H1 (cell line): ENCODE results near the gene RBM44. TPM values are rescaled to one million over a fixed set of nuclear protein-coding genes. Genes with fewer than 3 reads are reported as not detected.
A peak's percentile ranks its signal among the peaks of the same experiment; 100 is the strongest.

Source experiments
- CTCF ChIA-PET: fragments of 300-600 bp; sonication (Branson Sonifier 250); formaldehyde crosslinking; loops from one replicate; lab custom pipeline; 2021; ENCODE audit not compliant: partially characterized antibody; lab: Charles Lee
- POLR2A ChIA-PET: fragments of 300-600 bp; sonication (Branson Sonifier 250); formaldehyde crosslinking; loops from one replicate; lab custom pipeline; 2021; ENCODE audit warnings: inconsistent platforms; ENCODE audit not compliant: partially characterized antibody; lab: Charles Lee
- DNase-seq, 2 experiments: peaks; one replicate each; pipeline versions ENCODE4 v3.0.0 to v3.0.0-alpha.2; 2010 to 2022; ENCODE audit warnings: low spot score in 2 of 2, low read depth in 1 of 2, mixed read lengths in 1 of 2
- FAIRE-seq: peaks from 2 replicates; lab custom pipeline; 2011; peaks lifted over from hg19 to GRCh38; lab: Jason Lieb, UNC
- H2AFZ ChIP-seq: 2 replicates; pipeline ENCODE4 v1.8.1; 2012; ENCODE audit warnings: low read length, inconsistent platforms
- H2AK5ac ChIP-seq: 2 replicates; pipeline ENCODE4 v1.6.1; 2013; ENCODE audit warnings: low read depth, low read length
- H2BK120ac ChIP-seq: replicated peaks from 2 replicates; pipeline ENCODE3; 2013; ENCODE audit warnings: low read depth, low read length, inconsistent platforms
- H2BK12ac ChIP-seq: 2 replicates; pipeline ENCODE4 v1.6.1; 2013; ENCODE audit warnings: low read depth, low read length
- H2BK15ac ChIP-seq: 2 replicates; pipeline ENCODE4 v1.6.1; 2013; ENCODE audit warnings: low read length
- H2BK20ac ChIP-seq: 2 replicates; pipeline ENCODE4 v1.6.1; 2013; ENCODE audit warnings: low read length
- H2BK5ac ChIP-seq: 2 replicates; pipeline ENCODE4 v1.6.1; 2013; ENCODE audit warnings: low read depth, low read length
- H3K14ac ChIP-seq: 2 replicates; pipeline ENCODE4 v1.6.1; 2013; ENCODE audit warnings: inconsistent platforms; ENCODE audit not compliant: insufficient read length
- H3K18ac ChIP-seq: 2 replicates; pipeline ENCODE4 v1.6.1; 2013; ENCODE audit warnings: low read length; ENCODE audit errors: extremely low read depth
- H3K23ac ChIP-seq: 2 replicates; pipeline ENCODE4 v1.6.1; 2013; ENCODE audit warnings: inconsistent platforms; ENCODE audit not compliant: insufficient read length
- H3K23me2 ChIP-seq: 2 replicates; pipeline ENCODE4 v1.6.1; 2013; ENCODE audit warnings: low read depth, low read length
- H3K27ac ChIP-seq: 2 replicates; pipeline ENCODE4 v1.6.1; 2011; ENCODE audit warnings: low read depth, low read length, inconsistent platforms
- H3K27me3 ChIP-seq, 4 experiments: replicated peaks in 1 of 4; 1 replicate in 1 of 4; 2 replicates in 3 of 4; pipeline versions ENCODE4 v1.6.1 to v1.8.1; 2011 to 2013; ENCODE audit warnings: low read length in 3 of 4, mild to moderate bottlenecking in 3 of 4, inconsistent platforms in 2 of 4, mixed read lengths in 2 of 4, moderate library complexity in 1 of 4; ENCODE audit not compliant: control insufficient read depth in 3 of 4, insufficient read depth in 3 of 4; ENCODE audit errors: extremely low read depth in 1 of 4
- H3K36me3 ChIP-seq, 4 experiments: 2 replicates each; pipeline versions ENCODE4 v1.6.1 to v1.8.1; 2011 to 2013; ENCODE audit warnings: mild to moderate bottlenecking in 4 of 4, low read length in 3 of 4, moderate library complexity in 2 of 4, control low read depth in 1 of 4, inconsistent platforms in 1 of 4; ENCODE audit not compliant: insufficient read depth in 4 of 4, control insufficient read depth in 2 of 4
- H3K4ac ChIP-seq: replicated peaks from 2 replicates; pipeline ENCODE3; 2013; ENCODE audit warnings: low read length, low read depth, mixed read lengths, inconsistent platforms; ENCODE audit not compliant: insufficient read length
- H3K4me1 ChIP-seq, 4 experiments: replicated peaks in 1 of 4; 1 replicate in 1 of 4; 2 replicates in 3 of 4; pipeline versions ENCODE4 v1.6.1 to v1.8.1; 2011 to 2013; ENCODE audit warnings: low read length in 3 of 4, inconsistent platforms in 2 of 4, mixed read lengths in 1 of 4; ENCODE audit not compliant: insufficient read depth in 4 of 4, control insufficient read depth in 3 of 4
- H3K4me2 ChIP-seq, 2 experiments: 2 replicates each; pipeline versions ENCODE4 v1.6.1 to v1.8.1; 2011 to 2013; ENCODE audit warnings: low read depth in 2 of 2, low read length in 2 of 2, control low read depth in 1 of 2, inconsistent platforms in 1 of 2, mild to moderate bottlenecking in 1 of 2; ENCODE audit not compliant: insufficient read depth in 1 of 2
- H3K4me3 ChIP-seq, 4 experiments: fragments of 200-600, 300-600 bp in 1 of 4; sonication (generic), shearing (Covaris generic), sonication (Bioruptor Twin) in 1 of 4; 2 replicates each; pipeline versions ENCODE4 v1.5.1 to v1.8.1; 2011 to 2016; ENCODE audit warnings: low read length in 4 of 4, low read depth in 3 of 4, control low read depth in 2 of 4, inconsistent platforms in 2 of 4, mild to moderate bottlenecking in 2 of 4, mixed read lengths in 1 of 4, moderate library complexity in 1 of 4; ENCODE audit not compliant: insufficient read depth in 2 of 4; ENCODE audit errors: extremely low read depth in 1 of 4
- H3K56ac ChIP-seq: replicated peaks from 2 replicates; pipeline ENCODE3; 2013; ENCODE audit warnings: low read depth, mild to moderate bottlenecking, mixed read lengths, low read length, inconsistent platforms; ENCODE audit not compliant: insufficient read length
- H3K79me1 ChIP-seq: 2 replicates; pipeline ENCODE4 v1.6.1; 2013; ENCODE audit warnings: low read depth, low read length, control low read depth
- H3K79me2 ChIP-seq, 2 experiments: 2 replicates each; pipeline versions ENCODE4 v1.6.1 to v1.8.1; 2012 to 2013; ENCODE audit warnings: low read length in 2 of 2, mild to moderate bottlenecking in 2 of 2, inconsistent platforms in 1 of 2; ENCODE audit not compliant: insufficient read depth in 2 of 2, control insufficient read depth in 1 of 2
- H3K9ac ChIP-seq, 4 experiments: replicated peaks in 1 of 4; 1 replicate in 1 of 4; 2 replicates in 3 of 4; pipeline versions ENCODE4 v1.6.1 to v1.8.1; 2011 to 2013; ENCODE audit warnings: low read depth in 3 of 4, low read length in 3 of 4, control low read depth in 2 of 4, mild to moderate bottlenecking in 2 of 4, moderate library complexity in 2 of 4, inconsistent platforms in 1 of 4; ENCODE audit errors: extremely low read depth in 1 of 4
- H3K9me3 ChIP-seq, 2 experiments: 2 replicates each; pipeline versions ENCODE4 v1.6.1 to v1.8.1; 2012 to 2013; ENCODE audit warnings: mild to moderate bottlenecking in 2 of 2, moderate library complexity in 2 of 2, control low read depth in 1 of 2, inconsistent platforms in 1 of 2, low read depth in 1 of 2, low read length in 1 of 2, mixed read lengths in 1 of 2; ENCODE audit not compliant: insufficient read depth in 2 of 2
- H4K20me1 ChIP-seq, 2 experiments: replicated peaks in 1 of 2; 2 replicates each; pipeline versions ENCODE3 to v1.8.1; 2011 to 2013; ENCODE audit warnings: inconsistent platforms in 2 of 2, low read length in 2 of 2, mild to moderate bottlenecking in 1 of 2; ENCODE audit not compliant: insufficient read depth in 2 of 2, control insufficient read depth in 1 of 2
- H4K5ac ChIP-seq: 2 replicates; pipeline ENCODE4 v1.6.1; 2013; ENCODE audit warnings: low read length, low read depth, mixed read lengths, inconsistent platforms; ENCODE audit not compliant: insufficient read length
- H4K8ac ChIP-seq: 2 replicates; pipeline ENCODE4 v1.8.0; 2013; ENCODE audit warnings: mild to moderate bottlenecking, moderate library complexity, low read length, inconsistent platforms; ENCODE audit not compliant: insufficient read depth; ENCODE audit errors: extremely low read depth
- H4K91ac ChIP-seq: replicated peaks from 2 replicates; pipeline ENCODE3; 2013; ENCODE audit warnings: low read length, mixed read lengths, inconsistent platforms; ENCODE audit not compliant: insufficient read length
- BRCA1 ChIP-seq: IDR thresholded peaks from 2 replicates; pipeline ENCODE4 v1.6.1; 2012; ENCODE audit warnings: low read depth, low read length, improper control_type of control experiment
- CREB1 ChIP-seq: IDR thresholded peaks from 2 replicates; pipeline ENCODE4 v1.6.1; 2012; ENCODE audit warnings: inconsistent platforms
- JUND ChIP-seq: IDR thresholded peaks from 2 replicates; pipeline ENCODE4 v1.6.1; 2011; ENCODE audit warnings: mild to moderate bottlenecking, improper control_type of control experiment, low read length
- PHF8 ChIP-seq: fragments of 200-600 bp; sonication (generic); conservative IDR thresholded peaks from 2 replicates; pipeline ENCODE4 v1.7.1; 2012; ENCODE audit warnings: low read depth, mild to moderate bottlenecking, inconsistent platforms, low read length, moderate library complexity
- TAF1 ChIP-seq: IDR thresholded peaks from 2 replicates; pipeline ENCODE4 v1.6.1; 2011; ENCODE audit warnings: mild to moderate bottlenecking, low read depth, low read length
- WGBS, 2 experiments: shearing (Covaris generic) in 1 of 2; methylation state at CpG; one replicate each; pipeline versions ENCODE4 v1.1.6 to v1.1.7; 2013 to 2015; ENCODE audit warnings: low lambda C conversion rate in 2 of 2, mixed read lengths in 2 of 2, inconsistent platforms in 1 of 2, low coverage in 1 of 2, missing lambda C conversion rate in 1 of 2; ENCODE audit not compliant: insufficient replicate concordance in 2 of 2, insufficient coverage in 1 of 2, insufficient read length in 1 of 2; ENCODE audit errors: extremely low coverage in 1 of 2, missing lambda C conversion rate in 1 of 2; 5-methylcytosine and 5-hydroxymethylcytosine counted together
- polyA plus RNA-seq, 7 experiments: library from polyadenylated mRNA; depleted of rRNA in 3 of 7; stranded (reverse) in 5 of 7; unstranded in 2 of 7; fragments of >200 nt in 5 of 7; fragments of 200-250 nt in 2 of 7; gene quantifications; 1 replicate in 5 of 7; 2 replicates in 1 of 7; 4 replicates in 1 of 7; pipeline versions ENCODE4 v1.2.1 to v1.2.3, GENCODE V29; 2011 to 2013; ENCODE audit warnings: missing spikeins in 2 of 7, mixed read lengths in 2 of 7
- total RNA-seq: library from RNA; stranded (reverse); fragmentation: NEBNext Ultra II Directional; extraction: Animal tissue kit (Norgen Biotek cat#: 25700); gene quantifications from 2 replicates; pipeline ENCODE4 v1.2.1, GENCODE V29; 2021

RBM44 gene
- total and polyA plus RNA-seq, 2 of the 8 experiments (the other 6 are each of a cell fraction or from before 2014, with no cell fraction given), result 0.12 to 0.43 TPM

DNA sequence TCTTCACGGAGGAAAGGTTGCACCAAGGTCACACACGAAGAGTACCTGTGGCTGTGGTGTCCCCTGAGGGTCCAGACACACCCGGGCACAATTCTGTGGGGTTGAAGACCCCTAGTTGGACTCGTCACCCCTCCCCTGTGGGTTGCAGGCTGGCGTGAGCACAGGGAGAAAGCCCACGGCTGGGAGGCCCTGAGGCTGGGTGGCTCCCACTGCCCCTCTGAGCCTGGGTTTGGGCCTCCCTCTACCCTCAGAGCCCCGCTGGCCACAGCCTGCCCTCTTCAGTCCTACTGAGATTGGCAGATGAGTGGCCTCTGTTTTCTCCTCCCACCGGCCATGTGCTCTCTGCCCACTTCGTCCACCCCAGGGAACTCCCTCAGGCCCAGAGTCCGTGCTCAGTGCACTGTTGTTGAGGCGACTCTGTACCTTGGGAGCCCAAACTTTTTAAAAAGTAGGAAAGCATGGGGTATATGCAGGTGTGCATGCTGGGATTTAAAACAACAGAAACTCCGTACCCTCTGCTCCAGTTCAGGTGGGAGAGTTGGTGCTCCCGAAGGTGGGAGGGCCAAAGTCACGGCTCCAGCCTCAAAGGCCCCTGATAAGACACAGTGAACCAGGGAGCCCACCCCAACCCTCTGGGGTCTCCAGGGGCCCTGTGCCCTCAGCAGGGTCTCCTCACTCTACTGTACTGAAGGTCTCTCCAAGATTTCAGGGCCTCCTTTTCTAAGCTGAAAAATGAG lies 79.9 kb downstream of the RBM44 start:
- ChIA-PET CTCF (no interaction called here), POLR2A (no interaction called here)
- H3K79me1 ChIP-seq, result no peaks in the 10 kb centered on the region
- no peak overlapping the region for H4K8ac ChIP-seq
- no peak overlapping the region for H4K5ac ChIP-seq
- no peak overlapping the region for H2AK5ac ChIP-seq
- no peak overlapping the region for H3K18ac ChIP-seq
- no peak overlapping the region for H4K91ac ChIP-seq
- FAIRE-seq, result no peak
- peak overlapping the region; percentile 44; the same call in 1 of the 2 replicates for H2AFZ ChIP-seq
- H3K14ac ChIP-seq, result no peak overlapping the region
- H3K56ac ChIP-seq, result no peak overlapping the region
- H3K27me3 ChIP-seq, result no peaks in the 10 kb centered on the region
- no peaks in the 10 kb centered on the region for H4K20me1 ChIP-seq
- H3K9me3 ChIP-seq, result no peaks in the 10 kb centered on the region
- H3K4me2 ChIP-seq, result no peak overlapping the region
- H2BK20ac ChIP-seq, result no peak overlapping the region
- no peak overlapping the region for H3K27ac ChIP-seq
- H3K4me1 ChIP-seq, result no peaks in the 10 kb centered on the region; a peak in 3 of 7 replicates
- H3K9ac ChIP-seq, result no peak overlapping the region
- WGBS, 2 experiments, result 87% methylated on average over 12 of the region's 14 CpGs; no CpG with 5 or more reads in 1 of the 2 experiments
- DNase-seq, result peak in 1 of 2 experiments; percentile 47
- H3K4ac ChIP-seq, result no peak overlapping the region
- no peak overlapping the region for H2BK5ac ChIP-seq
- no peak overlapping the region for H2BK15ac ChIP-seq
- H3K79me2 ChIP-seq, result no peaks in the 10 kb centered on the region
- TF ChIP-seq PHF8 (no peak), CREB1 (no peak), BRCA1 (no peak), TAF1 (no peak), JUND (no peak)
- no peak overlapping the region for H2BK120ac ChIP-seq
- no peaks in the 10 kb centered on the region for H3K36me3 ChIP-seq
- no peaks in the 10 kb centered on the region for H3K23me2 ChIP-seq
- H3K23ac ChIP-seq, result no peak overlapping the region
- H3K4me3 ChIP-seq, result no peak overlapping the region
- H2BK12ac ChIP-seq, result no peak overlapping the region
